Vagina (tissue), 2 donors: Measurements from ENCODE around the gene TMEM164. TPM values are rescaled to one million over a fixed set of nuclear protein-coding genes. Genes with fewer than 3 reads are reported as not detected.

Experiments
- DNase-seq, 2 donors: peaks; one replicate each; pipeline ENCODE4 v3.0.0-alpha.2; 2017; ENCODE audit errors: extremely low spot score in 2 of 2
- H3K27ac ChIP-seq: fragments of 200-600 bp; sonication (generic); one replicate; pipeline ENCODE4 v1.5.1; 2019
- H3K27me3 ChIP-seq: fragments of 200-600 bp; sonication (generic); one replicate; pipeline ENCODE4 v1.5.1; 2019
- H3K36me3 ChIP-seq, 2 donors: fragments of 200-600 bp; sonication (generic); one replicate each; pipeline ENCODE4 v1.5.1; 2017 to 2019
- H3K4me1 ChIP-seq: fragments of 200-600 bp; sonication (generic); one replicate; pipeline ENCODE4 v1.5.1; 2019
- H3K4me3 ChIP-seq, 2 donors: fragments of 200-600 bp; sonication (generic); 1 replicate in 1 of 2; 2 replicates in 1 of 2; pipeline ENCODE4 v1.5.1; 2016 to 2019
- H3K9me3 ChIP-seq: fragments of 200-600 bp; sonication (generic); one replicate; pipeline ENCODE4 v1.5.1; 2019
- CTCF ChIP-seq, 3 experiments: fragments of 450-650 bp in 2 of 3; fragments of 200-600 bp in 1 of 3; sonication (generic) in 1 of 3; IDR thresholded peaks; one replicate each; pipeline ENCODE4 v1.5.1; 2017 to 2019; ENCODE audit warnings: antibody characterized with exemption in 3 of 3, mild to moderate bottlenecking in 2 of 3, moderate library complexity in 2 of 3
- POLR2A ChIP-seq, 2 donors: fragments of 450-650 bp; IDR thresholded peaks; one replicate each; pipeline ENCODE4 v1.6.1; 2017; ENCODE audit warnings: antibody characterized with exemption in 2 of 2, mild to moderate bottlenecking in 2 of 2, moderate library complexity in 2 of 2
- POLR2AphosphoS5 ChIP-seq, 2 donors: sonication (generic); formaldehyde crosslinking; IDR thresholded peaks; one replicate each; pipeline ENCODE4 v1.9.0; 2017; ENCODE audit warnings: antibody characterized with exemption in 2 of 2, mild to moderate bottlenecking in 2 of 2, low read depth in 1 of 2; ENCODE audit not compliant: insufficient read depth in 1 of 2
- intact Hi-C: fragments of 100-400 bp; cut with DNase I; formaldehyde crosslinking; loops from one replicate; pipeline ENCODE4 v1.15.1; 2023
- total RNA-seq: library from RNA; depleted of rRNA; stranded (reverse); fragments of >200 nt; gene quantifications from one replicate; pipeline ENCODE4 v1.2.3, GENCODE V29; 2016

Gene TMEM164
- total RNA-seq, 1 donor from 2014 or later: 10.8 TPM

DNA sequence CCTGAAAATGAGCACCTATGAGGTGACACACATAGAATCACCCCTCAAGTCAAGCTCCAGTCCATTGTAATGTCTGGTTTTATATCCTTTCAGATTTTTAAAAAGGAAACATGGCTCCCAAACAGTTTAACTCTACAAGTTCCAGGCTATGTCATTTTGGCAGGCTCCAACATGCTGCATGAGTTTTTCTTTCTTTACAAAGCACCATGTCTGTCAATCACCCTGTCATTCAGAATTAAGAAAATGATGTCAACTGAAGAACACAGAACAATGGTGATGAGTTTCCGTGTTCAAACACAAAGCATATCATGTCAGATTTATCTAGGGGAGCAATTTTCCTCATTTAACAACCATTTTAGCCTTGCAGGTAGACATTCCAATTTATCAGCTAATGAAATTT is 208.4 kb downstream of the TMEM164 start:
- H3K27ac ChIP-seq: no peak overlapping the region
- no peaks in the 10 kb centered on the region for H3K9me3 ChIP-seq
- H3K27me3 ChIP-seq: no peaks in the 10 kb centered on the region
- TF ChIP-seq POLR2AphosphoS5 (IDR thresholded peaks at IDR 0.05; ENCODE audit: insufficient read depth in 1 of 2, low read depth in 1 of 2) (no peak), CTCF (IDR thresholded peaks at IDR 0.05) (no peak)
- no peaks in the 10 kb centered on the region for H3K36me3 ChIP-seq
- DNase-seq: no peak
- H3K4me1 ChIP-seq: no peaks in the 10 kb centered on the region
- H3K4me3 ChIP-seq: no peak overlapping the region
- intact Hi-C loops: no loop called here

DNA sequence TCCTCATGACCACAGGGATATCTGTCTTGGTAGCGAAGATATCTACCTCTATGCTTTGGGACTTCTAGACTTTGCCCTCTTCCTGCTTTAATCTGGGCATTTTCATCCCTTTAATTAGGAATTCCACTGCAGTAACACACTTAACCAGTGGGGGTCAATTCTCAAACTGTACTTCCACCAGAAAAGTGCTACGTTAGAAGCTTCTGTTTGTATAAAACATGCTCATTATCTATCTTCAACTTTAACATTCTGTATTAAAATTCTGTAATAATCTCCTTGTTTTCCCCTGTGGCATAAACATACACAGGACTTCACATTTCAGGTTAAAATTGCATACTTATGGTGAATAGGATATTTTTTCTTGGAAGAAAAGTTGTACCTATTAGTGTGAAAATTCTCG is 209.4 kb downstream of the TMEM164 start:
- Histone ChIP-seq H3K36me3 (no peaks in the 10 kb centered on the region), H3K27me3 (no peaks in the 10 kb centered on the region), H3K27ac (no peak overlapping the region), H3K9me3 (no peaks in the 10 kb centered on the region), H3K4me1 (no peaks in the 10 kb centered on the region), H3K4me3 (no peak overlapping the region)
- intact Hi-C loops: no loop called here
- TF ChIP-seq POLR2AphosphoS5 (IDR thresholded peaks at IDR 0.05; ENCODE audit: insufficient read depth in 1 of 2, low read depth in 1 of 2) (no peak), POLR2A (IDR thresholded peaks at IDR 0.05) (no peak), CTCF (IDR thresholded peaks at IDR 0.05) (no peak)
- no peak for DNase-seq

DNA sequence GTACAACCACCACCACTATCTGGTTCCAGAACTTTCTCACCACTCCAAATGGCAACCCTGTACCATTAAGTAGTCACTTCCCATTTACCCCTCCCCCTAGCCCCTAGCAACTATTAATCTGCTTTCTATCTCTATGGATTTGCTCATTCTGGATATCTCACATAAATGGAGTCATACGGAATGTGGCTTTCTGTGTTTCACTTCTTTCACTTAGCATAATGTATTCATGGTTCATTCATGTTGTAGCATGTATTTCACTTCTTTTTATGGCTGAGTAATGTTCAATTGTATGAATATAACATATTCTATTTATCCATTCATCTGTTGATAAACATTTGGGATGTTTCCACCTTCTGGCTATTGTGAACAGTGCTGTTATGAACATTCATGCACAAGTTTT is 210.3 kb downstream of the TMEM164 start:
- Histone ChIP-seq H3K4me1 (no peaks in the 10 kb centered on the region), H3K9me3 (no peaks in the 10 kb centered on the region), H3K27me3 (no peaks in the 10 kb centered on the region), H3K36me3 (no peaks in the 10 kb centered on the region), H3K27ac (no peak overlapping the region), H3K4me3 (no peak overlapping the region)
- no peak for DNase-seq
- intact Hi-C loops: no loop called here
- TF ChIP-seq POLR2AphosphoS5 (IDR thresholded peaks at IDR 0.05; ENCODE audit: insufficient read depth in 1 of 2, low read depth in 1 of 2) (no peak), CTCF (IDR thresholded peaks at IDR 0.05) (no peak), POLR2A (IDR thresholded peaks at IDR 0.05) (no peak)

GRCh38 chrX:110214684-110215083 is 211.8 kb downstream of the TMEM164 start:
- DNase-seq: no peak
- no peaks in the 10 kb centered on the region for H3K36me3 ChIP-seq
- TF ChIP-seq POLR2A (IDR thresholded peaks at IDR 0.05) (no peak), POLR2AphosphoS5 (IDR thresholded peaks at IDR 0.05; ENCODE audit: insufficient read depth in 1 of 2, low read depth in 1 of 2) (no peak), CTCF (IDR thresholded peaks at IDR 0.05) (no peak)
- H3K9me3 ChIP-seq: no peaks in the 10 kb centered on the region
- H3K4me3 ChIP-seq: no peak overlapping the region
- intact Hi-C loops: no loop called here
- no peaks in the 10 kb centered on the region for H3K27me3 ChIP-seq
- no peaks in the 10 kb centered on the region for H3K4me1 ChIP-seq
- H3K27ac ChIP-seq: no peak overlapping the region

DNA sequence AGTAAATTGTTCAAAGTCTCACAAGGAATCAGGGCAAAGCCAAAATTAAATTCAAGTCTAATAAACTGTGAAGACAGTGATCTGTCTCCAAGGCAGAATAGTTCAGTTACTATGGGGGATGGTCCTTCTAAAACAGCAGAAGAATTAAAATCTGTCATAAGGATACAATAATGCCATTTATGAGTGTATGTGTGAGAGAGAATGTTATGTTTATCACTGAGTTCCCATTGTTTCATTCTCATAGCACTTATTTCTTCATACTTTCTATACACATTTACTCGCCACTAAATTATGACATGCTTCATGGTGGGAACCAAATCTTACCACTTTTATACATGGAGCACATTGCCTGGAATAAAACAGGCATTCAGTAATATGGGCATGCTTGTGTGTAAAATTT is 212.5 kb downstream of the TMEM164 start:
- Histone ChIP-seq H3K4me3 (no peak overlapping the region), H3K4me1 (no peaks in the 10 kb centered on the region), H3K27me3 (no peaks in the 10 kb centered on the region), H3K27ac (no peak overlapping the region), H3K36me3 (no peaks in the 10 kb centered on the region), H3K9me3 (no peaks in the 10 kb centered on the region)
- intact Hi-C loops: no loop called here
- TF ChIP-seq POLR2A (IDR thresholded peaks at IDR 0.05) (no peak), POLR2AphosphoS5 (IDR thresholded peaks at IDR 0.05; ENCODE audit: insufficient read depth in 1 of 2, low read depth in 1 of 2) (no peak), CTCF (IDR thresholded peaks at IDR 0.05) (no peak)
- no peak for DNase-seq
